Upper lobe of left lung (tissue), 4 donors: Measurements from ENCODE around the gene SMIM43.

ENCODE experiments used
- EP300 ChIP-seq, 4 donors: sonication (generic); formaldehyde crosslinking; IDR thresholded peaks; one replicate each; pipeline ENCODE4 v1.5.1; 2017; ENCODE audit warnings: antibody characterized with exemption in 4 of 4, control low read depth in 2 of 4
- POLR2A ChIP-seq, 4 donors: fragments of 450-650 bp; IDR thresholded peaks; one replicate each; pipeline ENCODE4 v1.5.1; 2016 to 2017; ENCODE audit warnings: antibody characterized with exemption in 4 of 4, mild to moderate bottlenecking in 2 of 4
- TF ChIP-seq, protein P1 (sequence below), 6 experiments: fragments of 450-650 bp in 4 of 6; fragments of 200-600 bp in 2 of 6; sonication (generic) in 2 of 6; IDR thresholded peaks; one replicate each; pipeline ENCODE4 v1.5.1; 2016 to 2019; ENCODE audit warnings: antibody characterized with exemption in 6 of 6

- TF ChIP-seq, protein P1, sequence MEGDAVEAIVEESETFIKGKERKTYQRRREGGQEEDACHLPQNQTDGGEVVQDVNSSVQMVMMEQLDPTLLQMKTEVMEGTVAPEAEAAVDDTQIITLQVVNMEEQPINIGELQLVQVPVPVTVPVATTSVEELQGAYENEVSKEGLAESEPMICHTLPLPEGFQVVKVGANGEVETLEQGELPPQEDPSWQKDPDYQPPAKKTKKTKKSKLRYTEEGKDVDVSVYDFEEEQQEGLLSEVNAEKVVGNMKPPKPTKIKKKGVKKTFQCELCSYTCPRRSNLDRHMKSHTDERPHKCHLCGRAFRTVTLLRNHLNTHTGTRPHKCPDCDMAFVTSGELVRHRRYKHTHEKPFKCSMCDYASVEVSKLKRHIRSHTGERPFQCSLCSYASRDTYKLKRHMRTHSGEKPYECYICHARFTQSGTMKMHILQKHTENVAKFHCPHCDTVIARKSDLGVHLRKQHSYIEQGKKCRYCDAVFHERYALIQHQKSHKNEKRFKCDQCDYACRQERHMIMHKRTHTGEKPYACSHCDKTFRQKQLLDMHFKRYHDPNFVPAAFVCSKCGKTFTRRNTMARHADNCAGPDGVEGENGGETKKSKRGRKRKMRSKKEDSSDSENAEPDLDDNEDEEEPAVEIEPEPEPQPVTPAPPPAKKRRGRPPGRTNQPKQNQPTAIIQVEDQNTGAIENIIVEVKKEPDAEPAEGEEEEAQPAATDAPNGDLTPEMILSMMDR (IDR thresholded peaks at IDR 0.05), result no peak
- TF ChIP-seq POLR2A (IDR thresholded peaks at IDR 0.05), result no peak
- TF ChIP-seq EP300 (IDR thresholded peaks at IDR 0.05), result no peak
Observed at GRCh38 chr4:121794505-121795188, 29.7 kb upstream of the SMIM43 start.
